ENCODE results near the gene ZNF346. TPM values are rescaled to one million over a fixed set of nuclear protein-coding genes. Genes with fewer than 3 reads are reported as not detected.

ZNF346 gene
- total and polyA plus RNA-seq, 10 of the 15 experiments (the other 5 are each of a cell fraction or from before 2014, with no cell fraction given) = 6.5 to 30.2 (median 24.0) TPM

DNA sequence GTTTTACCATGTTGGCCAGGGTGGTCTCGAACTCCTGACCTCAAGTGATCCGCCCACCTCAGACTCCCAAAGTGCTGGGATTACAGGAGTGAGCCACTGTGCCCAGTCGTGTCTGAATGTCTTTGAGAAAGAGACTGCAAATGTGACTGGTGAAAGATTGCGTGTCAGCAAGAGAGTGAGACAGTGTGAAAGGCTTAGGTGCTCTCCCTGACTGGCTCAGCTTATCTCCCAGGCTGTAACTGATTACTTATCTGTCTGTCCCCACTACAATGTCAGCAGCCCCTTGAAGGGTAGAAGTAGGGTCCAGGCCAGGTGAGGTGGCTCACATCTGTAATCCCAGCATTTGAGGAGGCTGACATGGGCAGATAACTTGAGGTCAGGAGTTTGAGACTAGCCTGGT lies 60.9 kb downstream of the ZNF346 start:
- ChIA-PET SMC1A (ENCODE audit: uncharacterized antibody, unreplicated experiment) (interaction anchor here (1.3 to 2.6 kb wide), 2 partner anchors 12 to 29 kb away, joined by 3 to 10 read pairs; no protein-coding TSS in a partner anchor), POLR2A (no interaction called here), CTCF (interaction anchor here (1.1 to 3.5 kb wide), 3 partner anchors 11 to 28 kb away, joined by 3 to 30 read pairs (median 13); no protein-coding TSS in a partner anchor), RAD21 (ENCODE audit: unreplicated experiment) (interaction anchor here (4.2 kb wide), 1 partner anchor 12 kb away, joined by 17 read pairs; no protein-coding TSS in a partner anchor)
- H3K4me3 ChIP-seq = no peak overlapping the region
- H3K36me3 ChIP-seq (ENCODE audit: control insufficient read depth in 2 of 2, insufficient read depth in 2 of 2, low read length in 1 of 2) = no peaks in the 10 kb centered on the region
- no peak overlapping the region for H3K4me2 ChIP-seq (ENCODE audit: control insufficient read depth, insufficient read depth)
- BruUV-seq (replicated peaks) = no TSS peak
- no peak for ATAC-seq
- TF ChIP-seq, protein P1, sequence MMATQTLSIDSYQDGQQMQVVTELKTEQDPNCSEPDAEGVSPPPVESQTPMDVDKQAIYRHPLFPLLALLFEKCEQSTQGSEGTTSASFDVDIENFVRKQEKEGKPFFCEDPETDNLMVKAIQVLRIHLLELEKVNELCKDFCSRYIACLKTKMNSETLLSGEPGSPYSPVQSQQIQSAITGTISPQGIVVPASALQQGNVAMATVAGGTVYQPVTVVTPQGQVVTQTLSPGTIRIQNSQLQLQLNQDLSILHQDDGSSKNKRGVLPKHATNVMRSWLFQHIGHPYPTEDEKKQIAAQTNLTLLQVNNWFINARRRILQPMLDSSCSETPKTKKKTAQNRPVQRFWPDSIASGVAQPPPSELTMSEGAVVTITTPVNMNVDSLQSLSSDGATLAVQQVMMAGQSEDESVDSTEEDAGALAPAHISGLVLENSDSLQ (IDR thresholded peaks at IDR 0.05) = peak; percentile 12; the same call in 1 of the 2 replicates
- TF ChIP-seq, protein P2, sequence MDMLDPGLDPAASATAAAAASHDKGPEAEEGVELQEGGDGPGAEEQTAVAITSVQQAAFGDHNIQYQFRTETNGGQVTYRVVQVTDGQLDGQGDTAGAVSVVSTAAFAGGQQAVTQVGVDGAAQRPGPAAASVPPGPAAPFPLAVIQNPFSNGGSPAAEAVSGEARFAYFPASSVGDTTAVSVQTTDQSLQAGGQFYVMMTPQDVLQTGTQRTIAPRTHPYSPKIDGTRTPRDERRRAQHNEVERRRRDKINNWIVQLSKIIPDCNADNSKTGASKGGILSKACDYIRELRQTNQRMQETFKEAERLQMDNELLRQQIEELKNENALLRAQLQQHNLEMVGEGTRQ (IDR thresholded peaks at IDR 0.05; ENCODE audit: borderline replicate concordance, low read depth, low read length) = no peak
- 0 out of 2 replicates have a peak, but pooled peaks cover 2% of the 10 kb centered on the region for H3K4me1 ChIP-seq (ENCODE audit: control insufficient read depth, insufficient read depth, low read length)
- WGBS (ENCODE audit: insufficient coverage, insufficient replicate concordance, low lambda C conversion rate, missing lambda C conversion rate) = 28% methylated on average over 4 of the region's 4 CpGs
- H3K27ac ChIP-seq (ENCODE audit: control insufficient read depth, insufficient read depth) = no peak overlapping the region
- H4K20me1 ChIP-seq (ENCODE audit: control insufficient read depth, insufficient read depth) = no peaks in the 10 kb centered on the region
- in situ Hi-C loops (cut with MboI) = no loop called here
- H3K27me3 ChIP-seq (replicated peaks in 1 of 2; ENCODE audit: control insufficient read depth in 2 of 2, insufficient read depth in 2 of 2, low read length in 1 of 2) = peaks cover 0 to 4% of the 10 kb centered on the region in 2 experiments; a peak in 3 of 4 replicates
- intact Hi-C loops (cut with micrococcal nuclease; ENCODE audit: unreplicated experiment) = no loop called here
- H2AFZ ChIP-seq (ENCODE audit: control insufficient read depth, low read depth, low read length) = no peak overlapping the region
- FAIRE-seq = no peak
- H3K79me2 ChIP-seq (ENCODE audit: control insufficient read depth, insufficient read depth, low read length) = no peaks in the 10 kb centered on the region
- DNase-seq (ENCODE audit: low read depth, low spot score) = no peak
- H3K9me3 ChIP-seq (replicated peaks; ENCODE audit: control insufficient read depth, insufficient read depth, low read length) = no peaks in the 10 kb centered on the region
- H3K9ac ChIP-seq (ENCODE audit: control insufficient read depth, insufficient read depth, low read length) = no peak overlapping the region

GRCh38 chr5:177084175-177084574 lies 61.7 kb downstream of the ZNF346 start:
- POLR2A ChIA-PET = no interaction called here
- CTCF ChIA-PET = interaction anchor here (1.1 to 3.5 kb wide), 3 partner anchors 11 to 27 kb away, joined by 3 to 30 read pairs (median 13); no protein-coding TSS in a partner anchor
- H2AFZ ChIP-seq (ENCODE audit: control insufficient read depth, low read depth, low read length) = no peak overlapping the region
- no peaks in the 10 kb centered on the region for H4K20me1 ChIP-seq (ENCODE audit: control insufficient read depth, insufficient read depth)
- no peaks in the 10 kb centered on the region for H3K36me3 ChIP-seq (ENCODE audit: control insufficient read depth in 2 of 2, insufficient read depth in 2 of 2, low read length in 1 of 2)
- 41% methylated on average over 4 of the region's 4 CpGs for WGBS (ENCODE audit: insufficient coverage, insufficient replicate concordance, low lambda C conversion rate, missing lambda C conversion rate)
- 0 out of 2 replicates have a peak, but pooled peaks cover 2% of the 10 kb centered on the region for H3K4me1 ChIP-seq (ENCODE audit: control insufficient read depth, insufficient read depth, low read length)
- no peak overlapping the region for H3K9ac ChIP-seq (ENCODE audit: control insufficient read depth, insufficient read depth, low read length)
- no peak for DNase-seq (ENCODE audit: low read depth, low spot score)
- no peak overlapping the region for H3K4me3 ChIP-seq
- no TSS peak for BruUV-seq (replicated peaks)
- H3K27ac ChIP-seq (ENCODE audit: control insufficient read depth, insufficient read depth) = no peak overlapping the region
- RAD21 ChIA-PET (ENCODE audit: unreplicated experiment) = interaction anchor here (1.1 to 4.2 kb wide), 2 partner anchors 13 to 29 kb away, joined by 3 to 17 read pairs; no protein-coding TSS in a partner anchor
- no peaks in the 10 kb centered on the region for H3K9me3 ChIP-seq (replicated peaks; ENCODE audit: control insufficient read depth, insufficient read depth, low read length)
- H3K4me2 ChIP-seq (ENCODE audit: control insufficient read depth, insufficient read depth) = no peak overlapping the region
- TF ChIP-seq SMC3 (IDR thresholded peaks at IDR 0.05; ENCODE audit: borderline replicate concordance, low read length) = no peak
- no peak for TF ChIP-seq LARP7 (IDR thresholded peaks at IDR 0.05)
- no peak for TF ChIP-seq KAT2A (conservative IDR thresholded peaks at IDR 0.05; ENCODE audit: control insufficient read depth, low read depth, low read length)
- TF ChIP-seq, protein P3, sequence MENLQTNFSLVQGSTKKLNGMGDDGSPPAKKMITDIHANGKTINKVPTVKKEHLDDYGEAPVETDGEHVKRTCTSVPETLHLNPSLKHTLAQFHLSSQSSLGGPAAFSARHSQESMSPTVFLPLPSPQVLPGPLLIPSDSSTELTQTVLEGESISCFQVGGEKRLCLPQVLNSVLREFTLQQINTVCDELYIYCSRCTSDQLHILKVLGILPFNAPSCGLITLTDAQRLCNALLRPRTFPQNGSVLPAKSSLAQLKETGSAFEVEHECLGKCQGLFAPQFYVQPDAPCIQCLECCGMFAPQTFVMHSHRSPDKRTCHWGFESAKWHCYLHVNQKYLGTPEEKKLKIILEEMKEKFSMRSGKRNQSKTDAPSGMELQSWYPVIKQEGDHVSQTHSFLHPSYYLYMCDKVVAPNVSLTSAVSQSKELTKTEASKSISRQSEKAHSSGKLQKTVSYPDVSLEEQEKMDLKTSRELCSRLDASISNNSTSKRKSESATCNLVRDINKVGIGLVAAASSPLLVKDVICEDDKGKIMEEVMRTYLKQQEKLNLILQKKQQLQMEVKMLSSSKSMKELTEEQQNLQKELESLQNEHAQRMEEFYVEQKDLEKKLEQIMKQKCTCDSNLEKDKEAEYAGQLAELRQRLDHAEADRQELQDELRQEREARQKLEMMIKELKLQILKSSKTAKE (IDR thresholded peaks at IDR 0.05; ENCODE audit: low read depth, poor library complexity, severe bottlenecking) = no peak
- TF ChIP-seq, protein P4, sequence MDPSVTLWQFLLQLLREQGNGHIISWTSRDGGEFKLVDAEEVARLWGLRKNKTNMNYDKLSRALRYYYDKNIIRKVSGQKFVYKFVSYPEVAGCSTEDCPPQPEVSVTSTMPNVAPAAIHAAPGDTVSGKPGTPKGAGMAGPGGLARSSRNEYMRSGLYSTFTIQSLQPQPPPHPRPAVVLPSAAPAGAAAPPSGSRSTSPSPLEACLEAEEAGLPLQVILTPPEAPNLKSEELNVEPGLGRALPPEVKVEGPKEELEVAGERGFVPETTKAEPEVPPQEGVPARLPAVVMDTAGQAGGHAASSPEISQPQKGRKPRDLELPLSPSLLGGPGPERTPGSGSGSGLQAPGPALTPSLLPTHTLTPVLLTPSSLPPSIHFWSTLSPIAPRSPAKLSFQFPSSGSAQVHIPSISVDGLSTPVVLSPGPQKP (IDR thresholded peaks at IDR 0.05; ENCODE audit: low read depth, low read length) = no peak
- no peak for TF ChIP-seq ETV6 (conservative IDR thresholded peaks at IDR 0.05 in 1 of 2, IDR thresholded peaks at IDR 0.05 in 1 of 2; ENCODE audit: borderline replicate concordance in 1 of 2, low read depth in 1 of 2)
- no peaks in the 10 kb centered on the region for H3K79me2 ChIP-seq (ENCODE audit: control insufficient read depth, insufficient read depth, low read length)
- intact Hi-C loops (cut with micrococcal nuclease; ENCODE audit: unreplicated experiment) = no loop called here
- SMC1A ChIA-PET (ENCODE audit: uncharacterized antibody, unreplicated experiment) = interaction anchor here (0.8 to 2.6 kb wide), 3 partner anchors 13 to 28 kb away, joined by 3 to 10 read pairs (median 3); no protein-coding TSS in a partner anchor
- FAIRE-seq = no peak
- peaks cover 0 to 4% of the 10 kb centered on the region in 2 experiments; a peak in 3 of 4 replicates for H3K27me3 ChIP-seq (replicated peaks in 1 of 2; ENCODE audit: control insufficient read depth in 2 of 2, insufficient read depth in 2 of 2, low read length in 1 of 2)
- in situ Hi-C loops (cut with MboI) = no loop called here
- no peak for ATAC-seq
